ENCODE results near the gene CAD.

GRCh38 chr2:27291865-27292264 is 74.7 kb downstream of the CAD start:
- TF ChIP-seq POLR2A (IDR thresholded peaks at IDR 0.05), result no peak
- TF ChIP-seq CTCF (IDR thresholded peaks at IDR 0.05), result no peak
- no peak for TF ChIP-seq EP300 (IDR thresholded peaks at IDR 0.05)
